Neutrophil (primary cell): ENCODE results near the gene TMEM132D.

Experiments
- H3K27ac ChIP-seq: fragments of 200-600 bp; sonication (generic); 2 replicates; pipeline ENCODE4 v1.5.1; 2016; ENCODE audit warnings: mild to moderate bottlenecking, moderate library complexity
- H3K27me3 ChIP-seq: fragments of 200-600 bp; sonication (generic); 2 replicates; pipeline ENCODE4 v1.6.0; 2016; ENCODE audit warnings: mild to moderate bottlenecking
- H3K36me3 ChIP-seq: fragments of 200-600 bp; sonication (generic); 2 replicates; pipeline ENCODE4 v1.5.1; 2017
- H3K4me1 ChIP-seq, 2 experiments: fragments of 200-600 bp in 1 of 2; sonication (generic) in 1 of 2; 1 replicate in 1 of 2; 2 replicates in 1 of 2; pipeline versions ENCODE4 v1.5.1 to v1.6.1; 2013 to 2016; ENCODE audit warnings: low read depth in 1 of 2, low read length in 1 of 2, mild to moderate bottlenecking in 1 of 2, moderate library complexity in 1 of 2; ENCODE audit not compliant: control insufficient read depth in 1 of 2, insufficient read depth in 1 of 2
- H3K4me3 ChIP-seq, 2 experiments: fragments of 200-600 bp in 1 of 2; sonication (generic) in 1 of 2; 1 replicate in 1 of 2; 2 replicates in 1 of 2; pipeline ENCODE4 v1.5.1; 2013 to 2016; ENCODE audit warnings: low read depth in 1 of 2, low read length in 1 of 2, mild to moderate bottlenecking in 1 of 2, moderate library complexity in 1 of 2
- H3K9me3 ChIP-seq: fragments of 200-600 bp; sonication (generic); 2 replicates; pipeline ENCODE4 v1.5.1; 2016
- TF ChIP-seq, protein P1 (sequence below): fragments of 200-600 bp; sonication (generic); IDR thresholded peaks from 2 replicates; pipeline ENCODE4 v1.5.1; 2016; ENCODE audit warnings: antibody characterized with exemption

TMEM132D gene

DNA sequence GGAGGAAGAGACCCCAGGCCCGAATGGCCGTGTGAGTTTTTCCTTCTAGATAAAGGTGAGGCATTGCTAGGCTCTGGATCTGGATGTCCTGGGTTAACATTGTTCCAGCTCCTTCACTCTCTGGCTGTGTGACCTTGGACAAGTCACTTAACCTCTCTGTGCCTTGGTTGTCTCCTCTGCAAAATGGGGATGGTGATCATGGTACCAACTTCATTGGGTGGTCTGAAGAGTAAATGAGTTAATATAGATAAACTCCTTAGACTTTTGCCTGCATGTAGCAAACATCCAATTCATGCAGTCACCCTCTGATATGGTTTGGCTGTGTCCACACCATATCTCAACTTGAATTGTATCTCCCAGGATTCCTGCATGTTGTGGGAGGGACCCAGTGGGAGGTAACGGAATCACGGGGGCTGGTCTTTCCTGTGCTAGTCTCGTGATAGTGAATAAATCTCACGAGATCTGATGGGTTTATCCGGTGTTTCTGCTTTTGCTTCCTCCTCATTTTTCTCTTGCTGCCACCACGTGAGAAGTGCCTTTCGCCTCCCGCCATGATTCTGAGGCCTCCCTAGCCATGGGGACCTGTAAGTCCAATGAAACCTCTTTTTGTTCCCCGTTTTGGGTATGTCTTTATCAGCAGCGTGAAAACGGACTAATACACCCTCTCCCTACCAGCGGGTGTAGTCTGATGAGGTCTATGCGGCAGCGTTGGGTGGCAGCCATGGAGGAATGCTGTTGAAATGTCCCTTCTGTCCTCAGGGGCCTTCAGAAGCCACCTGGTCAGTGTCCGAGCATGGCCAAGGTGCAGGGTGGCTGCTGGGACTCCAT lies 794.4 kb downstream of the TMEM132D start:
- TF ChIP-seq, protein P1, sequence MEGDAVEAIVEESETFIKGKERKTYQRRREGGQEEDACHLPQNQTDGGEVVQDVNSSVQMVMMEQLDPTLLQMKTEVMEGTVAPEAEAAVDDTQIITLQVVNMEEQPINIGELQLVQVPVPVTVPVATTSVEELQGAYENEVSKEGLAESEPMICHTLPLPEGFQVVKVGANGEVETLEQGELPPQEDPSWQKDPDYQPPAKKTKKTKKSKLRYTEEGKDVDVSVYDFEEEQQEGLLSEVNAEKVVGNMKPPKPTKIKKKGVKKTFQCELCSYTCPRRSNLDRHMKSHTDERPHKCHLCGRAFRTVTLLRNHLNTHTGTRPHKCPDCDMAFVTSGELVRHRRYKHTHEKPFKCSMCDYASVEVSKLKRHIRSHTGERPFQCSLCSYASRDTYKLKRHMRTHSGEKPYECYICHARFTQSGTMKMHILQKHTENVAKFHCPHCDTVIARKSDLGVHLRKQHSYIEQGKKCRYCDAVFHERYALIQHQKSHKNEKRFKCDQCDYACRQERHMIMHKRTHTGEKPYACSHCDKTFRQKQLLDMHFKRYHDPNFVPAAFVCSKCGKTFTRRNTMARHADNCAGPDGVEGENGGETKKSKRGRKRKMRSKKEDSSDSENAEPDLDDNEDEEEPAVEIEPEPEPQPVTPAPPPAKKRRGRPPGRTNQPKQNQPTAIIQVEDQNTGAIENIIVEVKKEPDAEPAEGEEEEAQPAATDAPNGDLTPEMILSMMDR: no peak
- H3K27ac ChIP-seq: no peak overlapping the region
- H3K4me3 ChIP-seq: no peak overlapping the region
- no peaks in the 10 kb centered on the region for H3K27me3 ChIP-seq
- H3K36me3 ChIP-seq: no peaks in the 10 kb centered on the region
- H3K4me1 ChIP-seq: no peaks in the 10 kb centered on the region
- H3K9me3 ChIP-seq: no peaks in the 10 kb centered on the region

DNA sequence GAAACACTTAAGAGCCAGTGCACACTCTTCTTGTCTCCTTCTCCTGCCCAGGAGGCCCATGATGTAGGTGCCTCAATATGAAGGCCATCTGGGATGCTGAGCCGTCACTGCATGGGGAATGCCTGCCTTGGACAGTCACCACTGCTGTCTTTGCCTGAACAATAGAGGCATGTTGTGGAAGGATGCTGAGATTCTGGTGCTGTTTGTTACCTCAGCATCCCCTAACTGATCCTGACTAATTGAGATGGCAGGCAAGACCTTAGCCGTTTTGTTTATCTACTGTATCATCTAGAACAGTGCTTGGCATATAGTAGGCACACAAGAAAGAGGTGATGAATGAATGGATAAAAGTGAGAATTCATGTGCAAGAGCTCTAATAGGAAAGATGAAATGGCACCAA lies 797.1 kb downstream of the TMEM132D start:
- H3K4me3 ChIP-seq: no peak overlapping the region
- no peaks in the 10 kb centered on the region for H3K4me1 ChIP-seq
- TF ChIP-seq, protein P1: no peak
- H3K27me3 ChIP-seq: no peaks in the 10 kb centered on the region
- H3K9me3 ChIP-seq: no peaks in the 10 kb centered on the region
- H3K36me3 ChIP-seq: no peaks in the 10 kb centered on the region
- H3K27ac ChIP-seq: no peak overlapping the region

DNA sequence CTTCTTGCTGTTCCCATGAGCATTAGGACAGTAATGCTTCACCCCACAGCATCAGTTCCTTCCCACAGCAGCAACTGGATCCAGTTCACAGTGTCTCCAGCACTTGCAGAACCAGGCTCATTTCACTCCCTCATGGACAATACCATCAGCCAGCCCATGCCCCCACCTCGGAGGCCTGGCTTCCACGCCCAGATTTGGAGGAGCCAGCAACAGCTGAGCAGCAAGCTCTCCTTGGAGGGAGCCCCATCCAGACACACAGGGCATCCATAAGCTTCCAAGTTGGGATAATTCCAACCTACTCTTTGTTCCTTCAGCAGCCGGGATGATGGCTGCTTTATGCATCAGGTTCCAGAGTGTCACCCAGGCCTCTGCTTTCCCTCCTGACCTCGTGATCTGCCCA lies 800.6 kb downstream of the TMEM132D start:
- TF ChIP-seq, protein P1: no peak
- no peaks in the 10 kb centered on the region for H3K9me3 ChIP-seq

DNA sequence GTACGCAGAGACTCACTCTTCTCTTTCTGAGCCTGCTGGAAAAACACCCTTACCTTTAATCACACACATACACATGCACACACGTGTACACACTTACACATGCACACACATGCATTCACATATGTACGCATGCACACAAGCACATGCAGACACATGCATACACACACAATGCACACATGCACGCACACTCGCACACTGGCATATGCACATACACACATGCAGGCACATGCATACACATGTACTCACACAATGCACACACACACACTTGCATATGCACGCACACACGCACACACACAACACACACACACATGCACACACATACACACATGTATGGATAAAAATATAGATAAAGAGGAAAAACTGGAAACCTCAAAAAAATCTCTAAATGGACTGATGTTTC lies 801.6 kb downstream of the TMEM132D start:
- H3K27me3 ChIP-seq: no peaks in the 10 kb centered on the region
- H3K9me3 ChIP-seq: no peaks in the 10 kb centered on the region
- TF ChIP-seq, protein P1: no peak
- H3K4me1 ChIP-seq: no peaks in the 10 kb centered on the region
- H3K36me3 ChIP-seq: no peaks in the 10 kb centered on the region
- no peak overlapping the region for H3K27ac ChIP-seq
- H3K4me3 ChIP-seq: no peak overlapping the region

More for the DNA sequence above, 800.6 kb downstream of the TMEM132D start:
- Histone ChIP-seq H3K27ac (no peak overlapping the region), H3K36me3 (no peaks in the 10 kb centered on the region), H3K4me1 (no peaks in the 10 kb centered on the region), H3K4me3 (no peak overlapping the region), H3K27me3 (no peaks in the 10 kb centered on the region)

DNA sequence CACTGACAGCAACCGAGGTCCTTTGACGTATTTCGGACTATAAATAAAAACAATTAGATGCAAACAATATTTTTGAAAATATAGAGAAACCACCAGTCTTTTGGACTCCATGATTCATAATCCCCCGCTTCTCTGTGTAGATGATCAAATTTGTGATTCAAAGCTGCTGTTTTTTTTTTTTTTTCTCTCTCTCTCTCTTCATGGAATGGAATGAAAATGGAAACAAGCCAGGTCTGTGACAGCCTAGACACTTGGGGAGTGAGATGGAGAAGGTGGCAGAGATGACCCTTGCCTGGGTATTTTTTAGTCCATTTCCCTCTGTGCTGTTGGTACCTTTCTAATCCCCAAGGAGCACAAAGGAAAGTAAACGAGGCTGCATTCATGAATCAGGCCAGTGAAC lies 802.0 kb downstream of the TMEM132D start:
- Histone ChIP-seq H3K27ac (no peak overlapping the region), H3K4me3 (no peak overlapping the region), H3K9me3 (no peaks in the 10 kb centered on the region), H3K4me1 (no peaks in the 10 kb centered on the region), H3K36me3 (no peaks in the 10 kb centered on the region), H3K27me3 (no peaks in the 10 kb centered on the region)
- TF ChIP-seq, protein P1: no peak
